Tongue (tissue), 1 donor: ENCODE data around the gene CFHR3. TPM values are rescaled to one million over a fixed set of nuclear protein-coding genes. Genes with fewer than 3 reads are reported as not detected.

Source experiments
- total RNA-seq: library from RNA; depleted of rRNA; stranded (reverse); fragments of >200 nt; gene quantifications from one replicate; pipeline ENCODE4 v1.2.3, GENCODE V29; 2014

Gene CFHR3
- total RNA-seq, 1 donor from 2014 or later: 0.51 TPM

Other genes with a start within 250 kb of the CFHR3 start
- 10.5 TPM for gene KCNT2, start 166.4 kb upstream of the CFHR3 start, total RNA-seq
- 126 TPM for gene CFH, start 122.8 kb upstream of the CFHR3 start, total RNA-seq
- gene CFHR1, start 44.9 kb downstream of the CFHR3 start, total RNA-seq: not detected
- not detected for gene CFHR4, start 113.2 kb downstream of the CFHR3 start, total RNA-seq
- not detected for gene CFHR2, start 168.9 kb downstream of the CFHR3 start, total RNA-seq
- not detected for gene CFHR5, start 202.7 kb downstream of the CFHR3 start, total RNA-seq